ENCODE measurements around the gene NAA16.
"Not testable (repeated sequence)": the region's sequence is repeated elsewhere in the genome, so short reads cannot be mapped to it uniquely, and the experiment has no call there.

The NAA16 gene

GRCh38 chr13:41310963-41311405 lies at the start of gene NAA16:
TSS of gene NAA16 (plus strand) at chr13:41311267. CDS start at chr13:41311529, 262 bp downstream.
- DNase-seq (ENCODE audit: low read depth): peak; percentile 86

- DNase-seq (ENCODE audit: low read depth): peak; percentile 67
Observed at GRCh38 chr13:41263261-41263971, 47.7 kb upstream of the NAA16 start, which contains the start of gene MTRF1. TSS of gene MTRF1 (minus strand) at chr13:41263576. CDS start at chr13:41260907, 2,669 bp downstream.

- DNase-seq (ENCODE audit: low read depth): no peak
Observed at GRCh38 chr13:41267106-41267505, 44.0 kb upstream of the NAA16 start.

- DNase-seq (ENCODE audit: low read depth): no peak
Observed at GRCh38 chr13:41268764-41269163, 42.3 kb upstream of the NAA16 start.

GRCh38 chr13:41271456-41272285 lies 39.4 kb upstream of the NAA16 start:
- DNase-seq (ENCODE audit: low read depth): no peak

GRCh38 chr13:41273831-41274441 lies 37.1 kb upstream of the NAA16 start:
- DNase-seq (ENCODE audit: low read depth): no peak

GRCh38 chr13:41274881-41275280 lies 36.2 kb upstream of the NAA16 start:
- DNase-seq (ENCODE audit: low read depth): no peak

- DNase-seq (ENCODE audit: low read depth): no peak
Observed at GRCh38 chr13:41276824-41277223, 34.2 kb upstream of the NAA16 start.

- DNase-seq (ENCODE audit: low read depth): not testable (repeated sequence)
Observed at GRCh38 chr13:41279156-41279555, 31.9 kb upstream of the NAA16 start.

- no peak for DNase-seq (ENCODE audit: low read depth)
Observed at GRCh38 chr13:41282129-41282571, 28.9 kb upstream of the NAA16 start.

- no peak for DNase-seq (ENCODE audit: low read depth)
Observed at GRCh38 chr13:41284512-41285288, 26.4 kb upstream of the NAA16 start.

GRCh38 chr13:41286370-41286769 lies 24.7 kb upstream of the NAA16 start:
- DNase-seq (ENCODE audit: low read depth): no peak

GRCh38 chr13:41289463-41289881 lies 21.6 kb upstream of the NAA16 start:
- no peak for DNase-seq (ENCODE audit: low read depth)

GRCh38 chr13:41291246-41291645 lies 19.8 kb upstream of the NAA16 start:
- no peak for DNase-seq (ENCODE audit: low read depth)

- DNase-seq (ENCODE audit: low read depth): no peak
Observed at GRCh38 chr13:41293272-41293671, 17.8 kb upstream of the NAA16 start.

- DNase-seq (ENCODE audit: low read depth): no peak
Observed at GRCh38 chr13:41294914-41295313, 16.2 kb upstream of the NAA16 start.

GRCh38 chr13:41295973-41296372 lies 15.1 kb upstream of the NAA16 start:
- no peak for DNase-seq (ENCODE audit: low read depth)

- DNase-seq (ENCODE audit: low read depth): no peak
Observed at GRCh38 chr13:41296879-41297646, 14.0 kb upstream of the NAA16 start.

- DNase-seq (ENCODE audit: low read depth): no peak
Observed at GRCh38 chr13:41299316-41300094, 11.6 kb upstream of the NAA16 start.

GRCh38 chr13:41302743-41303142 lies 8.3 kb upstream of the NAA16 start:
- no peak for DNase-seq (ENCODE audit: low read depth)

All from stimulated activated CD8-positive, alpha-beta memory T cell treated with anti-CD3 and anti-CD28 coated beads, Interleukin-15, amount 100 ng/mL, for 1 hour (primary cell).